Glutamatergic neuron (in vitro differentiated cells): Measurements from ENCODE around the gene EDN1. TPM values are rescaled to one million over a fixed set of nuclear protein-coding genes. Genes with fewer than 3 reads are reported as not detected.

ENCODE experiments used
- DNase-seq: peaks from one replicate; pipeline ENCODE4 v3.0.0; 2022
- H3K27ac Mint-ChIP-seq: one replicate; pipeline ENCODE4 v1.8.0; 2020; ENCODE audit warnings: mild to moderate bottlenecking, mixed read lengths, inconsistent platforms; ENCODE audit not compliant: unreplicated experiment
- H3K27me3 Mint-ChIP-seq: one replicate; pipeline ENCODE4 v1.8.0; 2020; ENCODE audit warnings: mild to moderate bottlenecking, moderate library complexity, mixed read lengths, inconsistent platforms; ENCODE audit not compliant: unreplicated experiment
- H3K36me3 Mint-ChIP-seq: one replicate; pipeline ENCODE4 v1.8.0; 2020; ENCODE audit warnings: mild to moderate bottlenecking, mixed read lengths, inconsistent platforms; ENCODE audit not compliant: unreplicated experiment
- H3K4me1 Mint-ChIP-seq: one replicate; pipeline ENCODE4 v1.8.0; 2020; ENCODE audit warnings: mild to moderate bottlenecking, low read depth, mixed read lengths, inconsistent platforms; ENCODE audit not compliant: unreplicated experiment
- H3K4me3 Mint-ChIP-seq: one replicate; pipeline ENCODE4 v1.8.0; 2020; ENCODE audit warnings: mild to moderate bottlenecking, mixed read lengths, inconsistent platforms; ENCODE audit not compliant: unreplicated experiment
- H3K9me3 Mint-ChIP-seq: one replicate; pipeline ENCODE4 v1.8.0; 2020; ENCODE audit warnings: mild to moderate bottlenecking, moderate library complexity, mixed read lengths, inconsistent platforms; ENCODE audit not compliant: unreplicated experiment
- CTCF ChIP-seq: fragments of 200-600 bp; sonication (generic); IDR thresholded peaks from one replicate; pipeline ENCODE4 v1.5.0; 2021; ENCODE audit not compliant: partially characterized antibody, unreplicated experiment
- total RNA-seq: library from RNA; stranded (reverse); fragmentation: NEBNext Ultra II Directional; extraction: Animal tissue kit (Norgen Biotek cat#: 25700); gene quantifications from one replicate; pipeline ENCODE4 v1.2.1, GENCODE V29; 2021; ENCODE audit not compliant: unreplicated experiment

Gene EDN1
- total RNA-seq, 1 donor from 2014 or later = 0.54 TPM

GRCh38 chr6:12280458-12280857 is 9.7 kb upstream of the EDN1 start:
- no peaks in the 10 kb centered on the region for H3K4me1 Mint-ChIP-seq
- no peak overlapping the region for H3K4me3 Mint-ChIP-seq
- no peaks in the 10 kb centered on the region for H3K27me3 Mint-ChIP-seq
- no peak for DNase-seq
- no peak overlapping the region for H3K27ac Mint-ChIP-seq
- H3K9me3 Mint-ChIP-seq = no peaks in the 10 kb centered on the region
- H3K36me3 Mint-ChIP-seq = no peaks in the 10 kb centered on the region
- no peak for TF ChIP-seq CTCF

- Mint-ChIP-seq H3K9me3 (no peaks in the 10 kb centered on the region), H3K4me1 (no peaks in the 10 kb centered on the region), H3K36me3 (no peaks in the 10 kb centered on the region), H3K27me3 (no peaks in the 10 kb centered on the region), H3K4me3 (no peak overlapping the region), H3K27ac (no peak overlapping the region)
- no peak for TF ChIP-seq CTCF
- no peak for DNase-seq
Observed at GRCh38 chr6:12280902-12281301, 9.3 kb upstream of the EDN1 start.

- Mint-ChIP-seq H3K27ac (no peak overlapping the region), H3K4me1 (no peaks in the 10 kb centered on the region), H3K4me3 (no peak overlapping the region), H3K9me3 (no peaks in the 10 kb centered on the region), H3K36me3 (no peaks in the 10 kb centered on the region), H3K27me3 (no peaks in the 10 kb centered on the region)
- no peak for TF ChIP-seq CTCF
- no peak for DNase-seq
Observed at GRCh38 chr6:12283904-12284303, 6.3 kb upstream of the EDN1 start.

GRCh38 chr6:12286373-12287110 is 3.6 kb upstream of the EDN1 start:
- DNase-seq = no peak
- Mint-ChIP-seq H3K4me3 (no peak overlapping the region), H3K36me3 (no peaks in the 10 kb centered on the region), H3K4me1 (peaks cover 6% of the 10 kb centered on the region), H3K27me3 (peaks cover 6% of the 10 kb centered on the region), H3K27ac (no peak overlapping the region), H3K9me3 (peaks cover 2% of the 10 kb centered on the region)
- TF ChIP-seq CTCF = no peak

- Mint-ChIP-seq H3K9me3 (peaks cover 2% of the 10 kb centered on the region), H3K4me1 (peaks cover 12% of the 10 kb centered on the region)
Observed at GRCh38 chr6:12288211-12288618, 1.9 kb upstream of the EDN1 start.

More at GRCh38 chr6:12288211-12288618, 1.9 kb upstream of the EDN1 start:
- no peaks in the 10 kb centered on the region for H3K36me3 Mint-ChIP-seq
- DNase-seq = no peak
- H3K4me3 Mint-ChIP-seq = no peak overlapping the region
- peaks cover 6% of the 10 kb centered on the region for H3K27me3 Mint-ChIP-seq
- TF ChIP-seq CTCF = no peak
- H3K27ac Mint-ChIP-seq = no peak overlapping the region
